Gastrocnemius medialis (tissue), 4 donors: Measurements from ENCODE around the gene ZNF396.

Experiments
- CTCF ChIP-seq, 5 experiments: fragments of 450-650 bp in 3 of 5; fragments of 200-600 bp in 2 of 5; sonication (generic) in 2 of 5; IDR thresholded peaks in 4 of 5; conservative IDR thresholded peaks in 1 of 5; 1 replicate in 4 of 5; 2 replicates in 1 of 5; pipeline ENCODE4 v1.5.1; 2016 to 2019; ENCODE audit warnings: antibody characterized with exemption in 5 of 5, mild to moderate bottlenecking in 3 of 5, moderate library complexity in 3 of 5
- POLR2A ChIP-seq, 2 donors: fragments of 450-650 bp; IDR thresholded peaks; one replicate each; pipeline ENCODE4 v1.6.1; 2017; ENCODE audit warnings: antibody characterized with exemption in 2 of 2, mild to moderate bottlenecking in 2 of 2, moderate library complexity in 2 of 2

DNA sequence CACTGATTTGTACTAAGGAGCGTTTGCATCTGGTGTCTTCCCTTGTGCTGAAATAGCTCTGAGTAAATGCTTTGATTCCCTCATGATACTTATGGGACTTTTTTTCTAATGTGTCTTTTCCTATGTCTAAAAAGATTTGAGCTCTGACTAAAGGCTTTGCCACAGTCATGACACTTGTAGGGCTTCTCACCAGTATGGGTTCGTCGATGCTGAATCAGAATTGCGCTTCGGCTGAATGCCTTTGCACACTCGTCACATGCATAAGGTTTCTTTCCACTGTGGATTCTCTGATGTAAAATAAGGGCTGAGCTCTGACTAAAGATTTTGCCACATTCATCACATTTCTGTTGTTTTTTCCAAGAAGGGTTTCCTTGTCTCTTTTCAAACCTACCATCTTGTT lies 8.0 kb downstream of the ZNF396 start:
- no peak for TF ChIP-seq CTCF (IDR thresholded peaks at IDR 0.05 in 4 of 5, conservative IDR thresholded peaks at IDR 0.05 in 1 of 5)
- TF ChIP-seq POLR2A (IDR thresholded peaks at IDR 0.05), result no peak
